Activated CD8-positive, alpha-beta memory T cell treated with anti-CD3 and anti-CD28 coated beads for 24 hours (primary cell): ENCODE data around the gene ARHGAP10.

Experiments
- DNase-seq: peaks from one replicate; pipeline ENCODE4 v3.0.0-alpha.2; 2020

Gene ARHGAP10

GRCh38 chr4:148053298-148054003, 321.6 kb downstream of the ARHGAP10 start:
- DNase-seq: no peak

DNA sequence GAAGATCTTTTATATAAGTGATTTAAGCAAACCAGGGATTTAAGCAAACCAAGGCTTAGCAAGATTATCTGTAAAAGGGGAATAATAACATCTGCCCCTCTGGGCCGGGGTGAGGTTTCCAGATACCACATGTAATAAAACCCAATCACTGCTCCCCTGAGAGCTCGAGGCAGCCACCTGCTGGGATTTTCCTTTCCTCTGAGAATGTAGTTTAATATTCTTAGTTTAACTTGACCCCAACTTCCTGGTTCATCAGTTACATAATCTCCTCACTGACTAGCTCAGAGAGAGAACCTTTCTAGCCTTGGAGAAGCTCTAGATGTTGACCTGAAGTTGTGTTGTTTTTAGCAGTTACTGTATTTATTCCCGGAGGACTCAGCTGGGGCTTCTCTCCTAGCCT, 322.4 kb downstream of the ARHGAP10 start:
- DNase-seq: no peak

- DNase-seq: no peak
Measured at GRCh38 chr4:148055844-148056243, 324.0 kb downstream of the ARHGAP10 start.

DNA sequence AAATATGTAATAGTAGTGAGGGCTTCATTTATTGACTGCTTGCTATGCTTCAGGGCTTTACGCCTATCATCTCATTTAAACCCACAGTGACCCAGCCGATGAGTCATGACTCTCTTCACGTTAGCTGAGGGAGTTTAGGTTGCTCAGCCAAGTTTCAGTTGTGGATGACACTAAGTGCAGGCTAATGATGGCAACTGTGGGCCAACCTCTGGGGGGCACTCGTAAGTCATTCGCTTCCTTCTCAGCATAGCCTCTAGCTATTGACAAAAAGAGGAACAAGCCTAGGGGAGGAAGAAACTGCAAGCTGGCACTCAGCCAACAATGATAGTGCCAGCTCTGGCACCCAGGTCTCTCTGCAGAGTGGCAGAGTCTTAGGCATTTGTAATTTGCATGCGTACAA, 325.0 kb downstream of the ARHGAP10 start:
- DNase-seq: peak; percentile 82

GRCh38 chr4:148057516-148057915, 325.6 kb downstream of the ARHGAP10 start:
- DNase-seq: no peak

DNA sequence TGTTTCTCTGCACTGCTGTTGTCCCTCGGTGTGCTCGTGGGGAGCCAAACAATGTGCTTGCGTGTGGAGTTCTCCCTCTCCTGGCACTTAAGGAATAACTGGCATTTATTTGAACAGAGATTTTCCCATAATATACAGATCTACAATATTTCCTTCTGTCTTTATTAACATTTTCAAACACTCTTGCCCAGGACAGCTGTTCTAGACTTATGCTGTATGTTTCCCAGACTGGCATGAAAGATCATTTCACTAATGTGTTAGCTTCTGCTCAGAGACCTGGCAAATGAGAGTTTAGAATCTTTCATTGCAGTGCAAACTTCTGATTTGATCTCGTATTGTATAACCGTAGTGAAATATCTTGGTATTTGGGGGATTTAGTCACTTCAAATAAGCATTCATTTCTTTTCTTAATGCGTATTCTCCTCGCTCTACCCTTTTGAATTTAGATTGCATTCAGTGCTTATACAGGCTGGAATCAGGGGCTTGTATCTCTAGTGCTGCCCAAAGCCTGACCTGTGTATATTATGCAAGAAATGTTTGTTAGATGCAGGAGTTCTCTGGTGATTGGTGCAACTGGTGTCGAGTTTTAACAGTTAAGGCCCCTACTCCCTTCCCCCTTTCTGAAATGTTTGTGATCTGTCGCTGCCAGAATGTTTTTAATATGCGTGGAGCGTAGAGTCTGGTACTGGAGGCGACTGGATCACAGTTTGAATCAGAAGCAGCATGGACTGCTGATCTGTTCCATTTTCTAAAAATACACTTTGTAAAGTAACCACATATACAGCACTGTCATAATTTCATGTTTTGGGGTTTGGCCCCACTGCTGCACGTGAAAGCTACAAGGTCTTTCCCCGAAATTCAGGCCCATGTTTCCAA, 326.3 kb downstream of the ARHGAP10 start:
- DNase-seq: no peak

DNA sequence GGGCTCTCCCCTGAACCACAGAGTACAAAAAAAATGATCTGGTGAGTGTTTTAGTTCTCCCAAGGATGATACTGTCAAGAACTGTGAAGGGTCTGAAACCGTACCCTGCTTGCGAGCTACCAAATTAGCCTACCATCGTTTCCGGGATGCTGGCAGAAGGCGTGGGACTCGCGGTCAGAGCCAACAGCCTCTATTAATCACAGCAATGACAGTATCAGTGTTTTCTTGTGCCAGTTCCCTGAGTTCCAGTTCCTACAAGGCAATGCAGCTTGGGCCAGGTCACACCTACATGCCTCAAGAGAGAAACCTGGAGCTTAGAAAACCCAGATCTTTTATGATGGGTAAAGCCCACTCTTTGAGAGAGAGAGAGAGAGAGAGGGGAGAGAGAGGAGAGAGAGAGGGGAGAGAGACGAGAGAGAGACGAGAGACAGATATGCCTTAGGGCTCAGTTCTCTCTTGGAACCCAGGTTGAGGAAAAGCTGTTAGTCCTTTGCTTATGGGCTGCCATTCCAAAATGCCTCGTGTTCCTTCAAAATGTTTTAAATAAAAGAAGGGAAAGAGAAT, 327.8 kb downstream of the ARHGAP10 start:
- no peak for DNase-seq

DNA sequence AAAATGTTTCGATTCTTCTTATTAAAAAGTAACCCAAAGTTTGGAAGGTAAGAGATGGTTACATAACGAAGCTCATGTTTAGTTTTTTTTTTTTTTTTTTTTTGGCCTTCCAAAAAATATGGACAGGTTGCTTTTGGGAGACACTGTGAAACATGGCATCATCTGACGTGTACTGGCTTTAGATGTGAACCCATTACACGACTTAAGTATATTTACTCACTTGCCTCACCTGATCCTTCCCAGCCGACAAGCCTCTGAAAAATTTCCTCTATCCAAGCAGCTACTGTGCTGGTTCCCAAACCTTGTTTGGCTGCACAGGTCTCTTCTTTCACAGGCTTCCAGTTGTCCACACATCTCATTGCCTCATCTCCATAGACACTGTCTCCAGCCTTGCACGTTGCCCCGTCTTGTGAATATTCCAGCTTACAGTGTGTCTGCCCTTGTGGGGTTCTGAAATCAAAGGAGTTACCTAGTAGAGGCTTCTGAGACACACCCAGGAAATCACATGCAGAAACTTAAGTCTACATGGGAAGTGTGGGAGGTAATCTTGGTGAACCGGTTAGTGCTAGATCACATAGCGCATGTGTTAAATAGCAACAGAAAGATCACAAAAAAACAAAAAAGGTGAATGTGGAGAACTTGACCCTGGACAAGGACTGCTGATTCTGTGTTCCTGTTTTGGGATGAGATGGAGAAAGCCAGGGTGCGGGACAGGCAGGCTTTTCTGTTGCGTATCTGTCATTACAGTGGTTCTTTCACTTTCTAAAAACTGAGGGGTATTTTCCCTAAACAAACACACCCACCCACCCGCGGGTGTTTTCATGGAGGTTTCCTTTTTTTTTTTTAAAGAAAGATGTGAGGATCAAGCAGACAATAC, 328.6 kb downstream of the ARHGAP10 start:
- no peak for DNase-seq

GRCh38 chr4:148061141-148061481, 329.2 kb downstream of the ARHGAP10 start:
- DNase-seq: no peak

DNA sequence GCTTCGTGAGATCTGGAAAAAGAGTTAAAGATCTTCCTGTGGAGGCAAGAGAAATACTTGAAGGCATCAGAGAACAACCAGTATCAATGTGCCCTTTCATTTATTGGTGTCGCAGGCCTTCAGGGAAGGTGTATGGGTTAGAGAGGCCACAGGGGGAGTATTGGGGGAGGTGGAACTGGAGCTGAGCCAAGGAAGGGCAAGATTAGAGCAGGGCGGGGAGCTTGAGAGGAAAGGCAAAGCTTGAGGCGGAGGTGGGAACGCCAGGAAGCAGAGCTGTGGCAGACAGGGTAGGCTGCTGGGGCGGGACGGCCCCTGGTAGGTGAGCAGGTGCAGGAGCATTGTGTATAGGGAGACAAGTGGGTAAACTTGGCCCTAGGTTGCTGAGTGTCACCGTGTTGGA, 329.9 kb downstream of the ARHGAP10 start:
- DNase-seq: no peak

DNA sequence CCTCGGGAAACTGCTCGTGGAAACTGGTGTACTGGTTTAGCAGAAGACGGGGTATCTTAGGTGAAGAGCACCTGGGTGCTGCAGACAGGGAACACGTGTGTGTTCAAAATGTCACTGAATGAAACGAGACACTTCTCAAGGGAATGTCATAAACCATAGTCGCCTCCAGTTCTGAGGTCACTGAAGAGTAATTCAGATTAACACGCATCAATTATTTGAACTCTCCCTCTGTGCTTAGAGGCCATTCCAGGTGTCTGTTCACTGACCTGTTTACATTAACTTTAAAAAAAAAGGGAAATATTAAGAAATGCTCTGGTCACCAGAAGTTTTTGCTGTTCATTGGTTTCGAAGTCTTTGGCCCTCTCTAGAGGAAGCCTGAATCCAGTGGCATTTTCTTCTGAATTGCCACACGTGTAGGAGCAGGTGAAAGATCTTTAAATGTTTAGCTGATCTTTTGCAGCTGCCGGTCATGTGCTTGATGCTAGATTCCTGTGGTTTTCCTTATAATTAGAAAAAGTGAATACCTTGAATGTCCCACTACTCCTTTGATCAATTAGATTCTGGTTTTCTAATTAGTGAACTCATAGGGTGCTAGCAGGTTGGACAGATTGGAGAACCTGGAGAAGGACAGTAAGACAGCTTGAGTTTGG, 330.5 kb downstream of the ARHGAP10 start:
- DNase-seq: no peak

GRCh38 chr4:148064451-148064850, 332.6 kb downstream of the ARHGAP10 start:
- peak; percentile 26 for DNase-seq

DNA sequence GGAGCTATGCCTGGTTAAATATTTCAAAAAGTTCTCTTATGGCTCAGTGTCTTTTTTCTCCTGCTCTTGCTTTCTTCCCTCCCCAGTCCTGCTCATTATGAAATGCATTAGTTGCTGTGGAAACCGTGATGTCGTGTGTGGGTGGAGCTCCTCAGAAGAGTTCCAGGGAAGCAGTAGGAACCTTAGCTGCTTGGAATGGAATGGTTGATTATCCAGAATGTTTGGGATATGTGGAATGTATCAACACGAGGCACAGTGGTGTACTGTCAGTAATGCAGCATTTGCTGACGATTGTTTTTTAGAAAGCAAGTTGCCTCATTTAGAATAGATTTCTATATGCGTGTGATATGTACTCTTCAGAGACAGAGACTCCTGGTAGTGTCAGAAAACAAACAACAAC, 333.2 kb downstream of the ARHGAP10 start:
- DNase-seq: no peak

GRCh38 chr4:148067301-148067916, 335.5 kb downstream of the ARHGAP10 start:
- DNase-seq: peak; percentile 46

- DNase-seq: no peak
Measured at GRCh38 chr4:148068065-148068911, 336.4 kb downstream of the ARHGAP10 start.

DNA sequence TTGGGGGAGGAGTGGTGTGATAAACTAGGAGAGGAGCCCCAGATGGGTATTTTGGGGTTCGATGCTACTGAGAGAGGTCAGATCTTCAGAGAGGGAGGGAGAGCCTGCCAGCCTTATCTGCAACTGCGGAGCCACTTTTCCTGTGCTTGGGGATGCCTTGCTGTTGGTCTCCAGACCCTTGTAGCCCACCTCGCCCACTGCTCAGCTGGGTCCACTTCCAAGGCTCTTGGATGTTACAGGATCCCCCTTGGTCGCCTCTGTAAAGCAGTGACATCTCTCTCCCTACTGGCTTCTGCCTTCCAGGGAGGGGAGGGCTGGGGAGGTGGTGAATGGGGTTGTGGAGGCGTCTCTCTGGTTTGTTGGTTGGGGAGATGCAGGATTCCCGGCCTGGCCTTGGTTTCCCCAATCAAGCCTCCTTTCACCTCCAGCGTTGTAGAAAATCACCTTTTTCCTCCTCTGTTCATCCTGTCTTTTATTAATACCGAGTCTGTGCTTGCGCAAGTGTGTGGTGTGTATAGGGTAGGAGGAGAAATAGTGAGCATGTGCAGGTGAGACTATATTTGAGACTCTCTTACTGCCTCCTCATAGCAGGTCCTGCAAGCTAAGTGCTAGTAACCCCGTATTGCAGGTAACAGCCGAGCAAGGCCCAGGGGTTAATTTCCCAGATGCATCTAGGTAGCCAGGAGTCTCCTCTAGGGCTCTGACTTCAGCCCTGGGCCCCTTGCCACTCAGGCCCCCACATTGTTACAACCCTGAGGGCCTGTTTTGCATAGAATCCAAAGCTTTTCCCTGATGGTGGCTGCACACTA, 337.4 kb downstream of the ARHGAP10 start:
- peak; percentile 40 for DNase-seq

DNA sequence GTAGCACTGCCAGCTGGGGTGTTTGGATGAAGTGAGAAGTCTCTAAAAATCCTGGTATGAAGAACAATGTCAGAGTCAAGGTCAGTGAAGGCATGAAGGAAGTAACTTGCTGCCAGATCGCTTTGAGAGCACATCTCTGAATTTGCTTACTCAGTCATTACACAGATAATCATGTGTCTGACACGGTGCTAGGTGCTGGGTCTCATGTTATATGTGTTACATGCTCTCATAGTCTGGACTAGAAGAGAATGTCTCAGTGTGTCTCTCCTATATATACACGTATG, 337.9 kb downstream of the ARHGAP10 start:
- DNase-seq: no peak

DNA sequence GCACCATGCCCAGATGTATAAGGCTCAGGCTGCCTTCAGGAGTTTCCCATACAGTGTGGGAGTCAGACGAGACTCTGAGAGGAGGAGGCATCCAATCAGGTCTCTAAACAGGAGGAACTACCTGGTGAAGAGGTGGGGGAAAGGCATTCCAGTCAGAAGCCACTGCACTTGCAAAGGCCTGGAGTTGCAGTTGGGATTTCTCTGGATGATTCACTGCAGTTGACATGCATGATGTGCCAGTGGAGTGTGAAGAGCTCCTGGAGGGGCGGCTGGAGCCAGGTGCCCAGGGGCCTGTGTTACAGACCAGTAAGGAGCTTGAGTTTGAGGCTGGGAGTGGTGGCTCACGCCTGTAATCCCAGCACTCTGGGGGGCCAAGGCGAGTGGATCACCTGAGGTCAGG, 339.1 kb downstream of the ARHGAP10 start:
- peak; percentile 30 for DNase-seq

GRCh38 chr4:148072789-148073188, 340.9 kb downstream of the ARHGAP10 start:
- DNase-seq: peak; percentile 33

- no peak for DNase-seq
Measured at GRCh38 chr4:148073349-148073748, 341.5 kb downstream of the ARHGAP10 start.
